GM13977 (cell line): Measurements from ENCODE around the gene ALB.
A peak's percentile ranks its signal among the peaks of the same experiment; 100 is the strongest.

Source experiments
- DNase-seq: peaks from one replicate; pipeline ENCODE4 v3.0.0; 2012; ENCODE audit warnings: low spot score
- in situ Hi-C: fragments of 300-500 bp; cut with MboI; formaldehyde crosslinking; loops from one replicate; pipeline ENCODE4 v1.12.0; 2022; ENCODE audit warnings: low sequenced_read_pairs, low pct_unique_long_range_greater_than_20kb, mixed read lengths, inconsistent platforms; ENCODE audit not compliant: unreplicated experiment
- TF ChIP-seq, protein P1 (sequence below): IDR thresholded peaks from 2 replicates; pipeline ENCODE4 v1.5.1; 2012; ENCODE audit warnings: mild to moderate bottlenecking, control low read depth; ENCODE audit not compliant: insufficient read depth; ENCODE audit errors: extremely low read depth, missing control alignments

Gene ALB

DNA sequence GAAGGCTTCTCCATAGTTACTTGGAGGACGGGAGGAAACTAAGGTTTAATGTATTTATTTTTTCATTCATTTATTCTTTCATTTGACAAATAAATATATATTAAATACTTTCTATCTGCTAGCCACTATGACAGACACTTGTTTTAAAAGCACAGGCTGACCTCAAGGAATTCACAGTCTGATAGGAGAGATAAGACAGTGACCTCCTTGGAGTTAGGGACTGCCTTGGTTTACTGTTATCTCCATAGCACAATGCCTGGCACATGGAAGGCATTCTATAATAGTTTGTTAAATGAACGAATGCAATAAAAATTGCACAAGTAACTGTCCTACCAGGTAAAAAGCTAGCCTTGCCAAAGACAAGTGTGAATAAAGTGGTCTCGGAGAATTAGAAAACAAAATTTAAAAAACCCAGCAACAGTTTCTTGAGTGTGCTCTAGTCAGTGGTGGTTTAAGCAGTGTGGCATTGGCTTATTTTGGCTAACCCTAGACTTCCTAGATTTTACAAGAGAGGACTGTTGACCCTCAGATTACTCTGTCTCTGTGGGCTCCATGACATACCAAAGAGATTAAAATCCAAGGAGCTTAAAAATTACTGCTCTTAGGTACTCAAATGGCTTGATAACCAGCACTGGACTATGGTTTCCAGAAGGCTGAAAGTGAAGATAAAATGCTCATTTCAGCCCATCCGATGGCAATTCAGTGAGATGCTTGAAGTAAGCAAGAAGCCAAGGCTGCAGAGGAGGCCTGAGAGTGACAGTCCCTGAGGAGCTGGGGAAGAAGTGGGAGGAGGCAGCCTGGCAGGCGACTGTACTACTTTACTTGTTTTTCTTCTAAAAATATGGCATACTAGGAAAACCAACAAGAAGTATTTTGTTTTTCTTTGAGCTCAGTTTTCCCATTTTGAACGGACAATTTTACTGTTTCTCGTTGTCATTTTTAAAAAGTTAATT lies 41.6 kb downstream of the ALB start:
- in situ Hi-C loops: no loop called here
- DNase-seq: no peak
- TF ChIP-seq, protein P1, sequence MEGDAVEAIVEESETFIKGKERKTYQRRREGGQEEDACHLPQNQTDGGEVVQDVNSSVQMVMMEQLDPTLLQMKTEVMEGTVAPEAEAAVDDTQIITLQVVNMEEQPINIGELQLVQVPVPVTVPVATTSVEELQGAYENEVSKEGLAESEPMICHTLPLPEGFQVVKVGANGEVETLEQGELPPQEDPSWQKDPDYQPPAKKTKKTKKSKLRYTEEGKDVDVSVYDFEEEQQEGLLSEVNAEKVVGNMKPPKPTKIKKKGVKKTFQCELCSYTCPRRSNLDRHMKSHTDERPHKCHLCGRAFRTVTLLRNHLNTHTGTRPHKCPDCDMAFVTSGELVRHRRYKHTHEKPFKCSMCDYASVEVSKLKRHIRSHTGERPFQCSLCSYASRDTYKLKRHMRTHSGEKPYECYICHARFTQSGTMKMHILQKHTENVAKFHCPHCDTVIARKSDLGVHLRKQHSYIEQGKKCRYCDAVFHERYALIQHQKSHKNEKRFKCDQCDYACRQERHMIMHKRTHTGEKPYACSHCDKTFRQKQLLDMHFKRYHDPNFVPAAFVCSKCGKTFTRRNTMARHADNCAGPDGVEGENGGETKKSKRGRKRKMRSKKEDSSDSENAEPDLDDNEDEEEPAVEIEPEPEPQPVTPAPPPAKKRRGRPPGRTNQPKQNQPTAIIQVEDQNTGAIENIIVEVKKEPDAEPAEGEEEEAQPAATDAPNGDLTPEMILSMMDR: no peak

DNA sequence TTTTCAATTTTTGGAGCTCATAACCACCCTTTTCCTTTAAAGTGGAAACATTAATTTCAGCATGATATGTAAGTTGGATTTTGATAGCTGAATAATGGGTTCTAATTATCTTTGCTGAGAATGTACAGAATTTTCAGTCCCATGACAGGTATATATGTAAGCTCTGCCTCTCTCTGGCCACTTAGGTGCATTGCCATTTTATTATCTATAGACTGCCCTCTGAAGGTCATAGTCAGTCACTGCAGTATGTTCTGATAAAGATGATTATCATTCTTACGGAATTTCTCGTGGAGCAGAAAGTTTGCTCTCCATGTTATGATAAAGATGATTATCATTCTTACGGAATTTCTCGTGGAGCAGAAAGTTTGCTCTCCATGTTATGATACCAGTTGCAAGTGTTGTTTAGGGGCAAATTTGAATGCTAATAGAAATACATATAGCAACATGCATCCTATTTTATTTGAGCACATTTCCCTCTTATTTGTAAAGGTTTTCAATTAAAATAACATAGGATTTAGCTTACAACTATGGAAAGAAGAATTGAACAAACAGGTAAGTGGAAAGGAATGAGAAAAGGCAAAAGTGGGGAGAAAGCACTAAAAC lies 42.4 kb downstream of the ALB start:
- in situ Hi-C loops: no loop called here
- TF ChIP-seq, protein P1: peak; percentile 86
- DNase-seq: peak; percentile 59

DNA sequence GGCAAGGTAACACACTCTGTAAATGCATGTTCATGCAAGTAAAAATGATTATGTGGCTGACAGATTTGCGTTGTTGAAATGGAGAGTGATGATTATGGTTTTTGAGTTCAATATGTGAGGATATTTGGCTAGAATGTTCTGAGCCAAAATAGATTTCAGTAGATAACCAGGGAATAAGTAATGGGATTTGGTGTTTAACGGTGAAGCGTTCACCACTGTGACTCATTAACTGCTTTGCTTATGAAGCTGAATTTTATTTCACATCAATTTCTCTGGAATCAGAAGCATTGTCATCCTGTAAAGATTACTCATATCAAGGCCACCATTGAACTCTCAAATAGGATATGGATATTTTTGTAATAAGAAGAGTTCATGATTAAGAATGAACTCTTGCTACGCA lies 43.6 kb downstream of the ALB start:
- in situ Hi-C loops: no loop called here
- TF ChIP-seq, protein P1: no peak
- no peak for DNase-seq

GRCh38 chr4:73448448-73449203 lies 44.5 kb downstream of the ALB start:
- no peak for DNase-seq
- in situ Hi-C loops: no loop called here
- TF ChIP-seq, protein P1: no peak

DNA sequence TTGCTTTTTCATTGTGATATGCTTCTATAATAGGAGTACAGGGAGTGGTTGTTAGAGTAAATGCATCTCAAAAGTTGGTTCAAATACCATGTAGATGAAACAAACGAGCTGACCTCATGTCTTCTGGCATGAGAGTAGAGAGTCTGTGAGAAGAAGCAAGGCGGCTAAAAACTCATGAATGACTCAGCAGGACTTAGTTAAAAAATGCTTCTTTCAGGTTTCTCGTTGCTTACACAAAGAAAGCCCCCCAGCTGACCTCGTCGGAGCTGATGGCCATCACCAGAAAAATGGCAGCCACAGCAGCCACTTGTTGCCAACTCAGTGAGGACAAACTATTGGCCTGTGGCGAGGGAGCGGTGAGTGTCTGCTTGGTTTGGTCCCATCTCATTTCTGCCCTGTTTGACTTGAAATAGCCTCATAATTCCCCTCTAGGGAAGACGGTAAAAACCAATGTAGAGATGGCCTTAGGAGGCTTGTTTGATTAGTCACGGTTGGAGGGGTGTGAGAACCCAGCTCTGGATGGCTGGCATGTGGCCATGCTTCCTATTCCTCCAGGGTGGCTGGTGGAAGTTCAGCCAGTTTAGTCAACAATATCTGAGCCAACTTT lies 46.4 kb downstream of the ALB start:
- in situ Hi-C loops: no loop called here
- DNase-seq: no peak

More for the DNA sequence above, 46.4 kb downstream of the ALB start:
- TF ChIP-seq, protein P1: no peak
